ENCODE measurements around the gene CCDC171.

Gene CCDC171

DNA sequence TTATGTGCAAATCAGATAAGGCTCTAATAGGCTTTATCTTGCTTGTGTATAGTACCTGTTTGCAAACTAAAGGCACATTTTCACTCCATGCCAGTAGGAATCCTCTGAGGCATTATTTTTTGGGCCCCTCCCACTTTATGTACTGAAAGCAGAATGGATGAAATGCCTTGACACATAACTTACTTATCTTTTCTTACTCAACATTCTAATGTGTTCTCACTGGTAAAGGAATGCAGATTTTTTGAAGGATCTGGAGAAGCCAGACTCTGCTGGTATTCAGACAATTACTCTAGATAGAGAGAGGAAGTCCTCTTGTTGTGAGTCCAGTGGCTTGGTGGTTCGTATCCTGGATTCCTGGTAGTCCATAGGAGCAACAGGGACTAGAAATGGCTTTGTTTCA lies 336.7 kb downstream of the CCDC171 start:
- no peak overlapping the region for H3K4me3 ChIP-seq (ENCODE audit: low read length)
- DNase-seq (ENCODE audit: low read depth) = peak; percentile 22
- TF ChIP-seq, protein P1, sequence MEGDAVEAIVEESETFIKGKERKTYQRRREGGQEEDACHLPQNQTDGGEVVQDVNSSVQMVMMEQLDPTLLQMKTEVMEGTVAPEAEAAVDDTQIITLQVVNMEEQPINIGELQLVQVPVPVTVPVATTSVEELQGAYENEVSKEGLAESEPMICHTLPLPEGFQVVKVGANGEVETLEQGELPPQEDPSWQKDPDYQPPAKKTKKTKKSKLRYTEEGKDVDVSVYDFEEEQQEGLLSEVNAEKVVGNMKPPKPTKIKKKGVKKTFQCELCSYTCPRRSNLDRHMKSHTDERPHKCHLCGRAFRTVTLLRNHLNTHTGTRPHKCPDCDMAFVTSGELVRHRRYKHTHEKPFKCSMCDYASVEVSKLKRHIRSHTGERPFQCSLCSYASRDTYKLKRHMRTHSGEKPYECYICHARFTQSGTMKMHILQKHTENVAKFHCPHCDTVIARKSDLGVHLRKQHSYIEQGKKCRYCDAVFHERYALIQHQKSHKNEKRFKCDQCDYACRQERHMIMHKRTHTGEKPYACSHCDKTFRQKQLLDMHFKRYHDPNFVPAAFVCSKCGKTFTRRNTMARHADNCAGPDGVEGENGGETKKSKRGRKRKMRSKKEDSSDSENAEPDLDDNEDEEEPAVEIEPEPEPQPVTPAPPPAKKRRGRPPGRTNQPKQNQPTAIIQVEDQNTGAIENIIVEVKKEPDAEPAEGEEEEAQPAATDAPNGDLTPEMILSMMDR (conservative IDR thresholded peaks at IDR 0.05; ENCODE audit: low read depth, low read length) = no peak

DNA sequence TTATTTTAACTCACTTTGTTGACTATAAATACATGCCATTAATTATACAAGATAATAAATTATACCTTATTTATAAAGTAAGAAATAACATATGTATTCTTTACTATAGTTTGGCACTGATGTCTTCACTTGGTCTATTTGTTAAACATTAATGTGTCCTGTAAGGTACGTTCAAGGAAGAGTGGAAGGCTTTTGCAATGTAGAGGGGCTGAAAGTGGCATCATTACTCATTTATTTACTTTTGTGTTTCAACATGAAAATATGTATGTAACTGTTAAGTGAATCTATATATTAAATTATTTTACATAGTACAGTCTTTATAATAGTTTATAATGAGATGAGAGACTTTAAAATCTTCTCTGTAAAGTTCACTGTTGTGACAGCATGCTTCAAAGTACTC lies 348.7 kb downstream of the CCDC171 start:
- H3K4me3 ChIP-seq (ENCODE audit: low read length) = no peak overlapping the region
- TF ChIP-seq, protein P1 (conservative IDR thresholded peaks at IDR 0.05; ENCODE audit: low read depth, low read length) = no peak
- no peak for DNase-seq (ENCODE audit: low read depth)

DNA sequence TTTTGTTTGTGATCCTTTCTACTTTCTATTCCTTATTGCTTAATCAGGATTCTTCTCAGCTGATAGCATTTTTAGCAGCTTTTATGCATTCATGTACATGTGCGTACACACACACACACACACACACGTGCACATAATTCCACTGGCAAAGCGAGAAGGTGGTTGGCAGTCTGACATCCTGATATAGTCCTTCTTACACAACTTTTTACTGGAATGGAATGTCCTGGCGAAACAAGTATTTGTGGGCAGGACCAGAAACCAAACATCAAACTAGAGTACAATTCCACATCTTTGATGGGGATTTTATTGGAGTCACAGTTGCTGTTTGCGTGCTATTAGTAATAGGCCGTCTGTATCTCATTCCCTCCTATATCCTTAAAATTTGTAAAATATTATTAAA lies 356.5 kb downstream of the CCDC171 start:
- DNase-seq (ENCODE audit: low read depth) = peak; percentile 6
- TF ChIP-seq, protein P1 (conservative IDR thresholded peaks at IDR 0.05; ENCODE audit: low read depth, low read length) = no peak
- H3K4me3 ChIP-seq (ENCODE audit: low read length) = no peak overlapping the region

DNA sequence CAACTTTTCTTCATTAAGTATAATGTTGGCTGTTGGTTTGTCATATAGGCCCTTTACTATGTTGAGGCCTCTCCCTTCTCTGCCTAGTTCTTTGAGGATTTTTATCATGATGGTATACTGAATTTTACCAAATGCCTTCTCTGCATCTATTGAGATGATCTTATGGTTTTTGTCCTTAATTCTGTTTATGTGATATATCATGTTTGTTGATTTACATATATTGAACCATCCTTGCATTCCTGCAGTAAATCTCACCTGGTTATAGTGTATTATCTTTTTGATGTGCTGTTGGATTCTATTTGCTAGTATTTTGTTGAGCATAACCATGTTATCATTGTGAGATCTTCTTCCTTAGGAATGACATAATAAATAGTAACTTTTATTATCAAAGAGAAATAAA lies 362.9 kb downstream of the CCDC171 start:
- TF ChIP-seq, protein P1 (conservative IDR thresholded peaks at IDR 0.05; ENCODE audit: low read depth, low read length) = no peak
- H3K4me3 ChIP-seq (ENCODE audit: low read length) = no peak overlapping the region
- no peak for DNase-seq (ENCODE audit: low read depth)

DNA sequence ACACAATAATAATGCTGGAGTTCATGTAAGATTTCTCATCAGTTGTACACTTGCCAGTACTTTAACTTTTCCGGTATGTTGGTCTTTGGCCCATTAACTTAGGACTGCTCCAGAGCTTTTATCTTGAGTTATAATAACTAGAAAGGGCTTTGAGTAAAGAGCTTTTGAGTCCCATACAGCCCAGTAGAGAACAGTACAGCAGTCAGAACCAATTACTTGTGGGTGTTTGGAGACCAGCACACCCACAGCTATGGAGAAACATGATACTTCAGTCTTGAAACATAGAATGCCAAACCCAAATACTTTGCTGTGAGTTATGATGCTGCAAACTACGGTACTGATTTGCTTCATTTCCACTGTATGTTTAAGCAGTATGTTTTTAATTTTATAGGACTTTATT lies 374.3 kb downstream of the CCDC171 start:
- TF ChIP-seq, protein P1 (conservative IDR thresholded peaks at IDR 0.05; ENCODE audit: low read depth, low read length) = no peak

DNA sequence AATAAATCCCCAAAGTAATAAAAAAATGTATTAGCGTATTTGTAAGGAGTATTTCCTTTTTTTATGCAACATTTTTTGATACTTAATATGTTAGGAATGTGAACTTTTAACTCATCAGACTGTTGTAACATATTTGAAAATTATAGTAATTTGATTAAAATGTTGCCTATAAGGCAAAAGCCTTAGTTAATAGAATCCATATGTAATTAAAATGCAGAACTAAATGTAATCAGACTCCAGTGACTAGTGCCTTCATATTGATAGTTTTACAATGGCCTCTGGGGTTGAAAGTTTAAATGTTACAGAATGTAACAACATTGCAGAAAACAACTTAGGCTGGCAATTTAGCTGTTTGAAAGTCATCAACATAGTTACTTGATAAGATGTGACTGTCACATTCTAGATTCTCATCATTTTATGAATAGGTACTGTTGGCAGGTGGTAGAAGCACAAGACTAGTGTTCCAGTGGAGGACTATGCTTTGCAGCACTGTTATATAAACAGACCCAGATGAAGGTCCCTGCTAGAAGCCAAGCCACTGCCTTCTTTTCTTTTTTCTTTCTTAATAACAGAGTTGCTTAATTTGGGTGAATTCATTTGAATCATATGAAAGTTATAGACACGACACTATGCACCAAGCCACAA lies 382.9 kb downstream of the CCDC171 start:
- TF ChIP-seq, protein P1 (conservative IDR thresholded peaks at IDR 0.05; ENCODE audit: low read depth, low read length) = no peak
- no peak for DNase-seq (ENCODE audit: low read depth)
- H3K4me3 ChIP-seq (ENCODE audit: low read length) = no peak overlapping the region

More for the DNA sequence above, 374.3 kb downstream of the CCDC171 start:
- peak; percentile 7 for DNase-seq (ENCODE audit: low read depth)
- no peak overlapping the region for H3K4me3 ChIP-seq (ENCODE audit: low read length)

DNA sequence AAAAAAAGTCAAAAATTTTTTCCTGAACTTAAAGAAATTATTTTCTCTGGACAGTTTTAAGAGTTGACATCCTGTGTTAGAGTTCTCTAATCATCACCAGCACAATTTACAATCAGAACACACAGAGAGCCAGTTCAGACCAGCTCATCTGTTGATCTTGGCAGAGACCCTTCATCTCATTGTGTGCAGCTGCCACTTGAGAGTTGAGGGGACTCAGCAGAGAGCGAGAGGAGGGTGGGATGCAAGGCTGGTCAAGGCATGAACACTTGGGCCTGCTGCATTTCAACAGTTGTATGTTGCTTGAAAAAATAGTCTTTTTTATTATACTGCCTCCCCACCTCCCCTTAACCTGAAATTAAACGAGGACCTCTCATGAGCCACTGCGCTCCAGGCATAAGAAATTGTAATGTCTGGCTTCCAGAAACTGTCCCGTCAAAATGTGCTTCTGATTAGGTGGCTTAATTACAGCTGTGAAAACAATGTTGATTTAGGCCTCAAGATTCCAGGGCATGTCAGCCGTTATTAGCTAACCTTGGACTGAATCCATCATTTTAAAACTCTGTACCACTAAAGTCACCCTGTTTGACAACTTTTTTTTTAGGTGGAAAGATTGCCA lies 383.6 kb downstream of the CCDC171 start:
- TF ChIP-seq, protein P1 (conservative IDR thresholded peaks at IDR 0.05; ENCODE audit: low read depth, low read length) = no peak
- H3K4me3 ChIP-seq (ENCODE audit: low read length) = no peak overlapping the region
- no peak for DNase-seq (ENCODE audit: low read depth)
